ENCODE data around the gene OR7E24.
A peak's percentile ranks its signal among the peaks of the same experiment; 100 is the strongest.
"Not testable (repeated sequence)": the region's sequence is repeated elsewhere in the genome, so short reads cannot be mapped to it uniquely, and the experiment has no call there.

OR7E24 gene

DNA sequence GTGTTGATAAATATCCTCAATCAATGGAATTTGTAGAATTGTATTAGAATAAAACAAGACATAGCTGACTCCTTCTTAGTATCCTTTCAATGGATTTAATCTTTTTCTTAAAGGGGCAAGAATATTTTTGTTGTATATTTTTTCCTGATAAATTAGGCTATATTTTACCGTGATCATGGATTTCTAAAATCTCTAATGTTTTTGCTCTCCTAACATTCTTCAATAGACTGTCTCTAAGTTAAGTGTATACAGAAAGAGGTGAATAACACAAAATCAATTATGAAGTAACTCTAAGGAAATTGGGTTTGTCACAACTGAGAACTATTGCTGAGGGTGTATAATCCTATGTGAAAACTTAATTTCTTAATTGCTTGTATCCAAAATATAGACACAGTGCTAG is at the start of gene OR7E24:
OR7E24 (plus strand) TSS at position 301 of the 400 bp plus-strand sequence. CDS start 114 bp downstream, outside the sequence.
- H3K27me3 ChIP-seq (ENCODE audit: control insufficient read depth in 1 of 2, insufficient read depth in 2 of 2, low read length in 2 of 2), result no peaks in the 10 kb centered on the region
- no peak within 1 kb of the TSS for H3K9ac ChIP-seq (ENCODE audit: low read depth in 1 of 2, low read length in 2 of 2)
- H3K36me3 ChIP-seq (ENCODE audit: control insufficient read depth in 1 of 2, insufficient read depth in 2 of 2, low read length in 2 of 2), result no peaks in the 10 kb centered on the region
- H3K9me3 ChIP-seq (ENCODE audit: control insufficient read depth in 1 of 2, low read length in 2 of 2), result peaks cover 0 to 2% of the 10 kb centered on the region in 2 donors
- no peaks in the 10 kb centered on the region for H3K4me1 ChIP-seq (ENCODE audit: control insufficient read depth in 1 of 2, insufficient read depth in 2 of 2, low read length in 2 of 2)
- no peak within 1 kb of the TSS for H3K4me3 ChIP-seq (ENCODE audit: low read depth in 1 of 2, low read length in 2 of 2)
- H3K27ac ChIP-seq (ENCODE audit: low read depth, low read length), result no peak within 1 kb of the TSS

DNA sequence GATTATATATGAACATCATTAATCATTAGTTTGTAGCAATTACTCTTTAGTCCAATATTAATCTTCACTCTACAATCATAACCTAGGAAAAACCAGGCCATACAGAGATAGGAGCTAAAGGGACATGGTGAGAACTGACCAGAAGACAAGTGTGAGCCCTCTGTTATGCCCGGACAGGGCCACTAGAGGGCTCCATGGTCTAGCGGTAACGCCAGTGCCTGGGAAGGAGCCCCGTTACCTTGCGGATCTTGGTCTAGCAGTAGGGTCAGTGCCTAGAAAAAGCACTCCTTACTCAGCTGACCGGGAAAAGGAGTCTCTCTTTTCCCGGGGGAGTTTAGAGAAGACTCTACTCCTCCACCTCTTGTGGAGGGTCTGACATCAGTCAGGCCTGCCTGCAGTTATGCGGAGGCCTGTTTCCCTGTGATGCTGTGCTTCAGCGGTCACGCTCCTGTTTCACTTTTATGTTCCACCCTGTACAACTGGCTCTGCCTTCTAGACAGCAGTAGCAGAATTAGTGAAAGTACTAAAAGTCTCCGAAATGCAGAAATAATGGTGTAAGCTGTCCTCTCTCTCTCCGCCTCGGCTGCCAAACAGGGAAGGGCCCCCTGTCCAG is 45.1 kb upstream of the OR7E24 start:
- H3K36me3 ChIP-seq (ENCODE audit: control insufficient read depth in 1 of 2, insufficient read depth in 2 of 2, low read length in 2 of 2), result no peaks in the 10 kb centered on the region
- no peak overlapping the region for H3K27ac ChIP-seq (ENCODE audit: low read depth, low read length)
- H3K9me3 ChIP-seq (ENCODE audit: control insufficient read depth in 1 of 2, low read length in 2 of 2), result no peaks in the 10 kb centered on the region
- no peaks in the 10 kb centered on the region for H3K27me3 ChIP-seq (ENCODE audit: control insufficient read depth in 1 of 2, insufficient read depth in 2 of 2, low read length in 2 of 2)
- no peak overlapping the region for H3K9ac ChIP-seq (ENCODE audit: low read depth in 1 of 2, low read length in 2 of 2)
- peak overlapping the region in 1 of 2 donors; percentile 51 for H3K4me3 ChIP-seq (ENCODE audit: low read depth in 1 of 2, low read length in 2 of 2)
- no peaks in the 10 kb centered on the region for H3K4me1 ChIP-seq (ENCODE audit: control insufficient read depth in 1 of 2, insufficient read depth in 2 of 2, low read length in 2 of 2)

GRCh38 chr19:9219489-9219888 is 31.2 kb upstream of the OR7E24 start, which contains the start of gene OR7D4:
Gene OR7D4, minus strand, starts transcription at chr19:9219589. Its CDS starts 4,752 bp downstream, at chr19:9214837.
- Histone ChIP-seq H3K27ac (ENCODE audit: low read depth, low read length) (no peak within 1 kb of the TSS), H3K4me3 (ENCODE audit: low read depth in 1 of 2, low read length in 2 of 2) (no peak within 1 kb of the TSS), H3K4me1 (ENCODE audit: control insufficient read depth in 1 of 2, insufficient read depth in 2 of 2, low read length in 2 of 2) (no peaks in the 10 kb centered on the region), H3K9ac (ENCODE audit: low read depth in 1 of 2, low read length in 2 of 2) (no peak within 1 kb of the TSS), H3K27me3 (ENCODE audit: control insufficient read depth in 1 of 2, insufficient read depth in 2 of 2, low read length in 2 of 2) (no peaks in the 10 kb centered on the region), H3K9me3 (ENCODE audit: control insufficient read depth in 1 of 2, low read length in 2 of 2) (peaks cover 2 to 7% of the 10 kb centered on the region in 2 donors), H3K36me3 (ENCODE audit: control insufficient read depth in 1 of 2, insufficient read depth in 2 of 2, low read length in 2 of 2) (no peaks in the 10 kb centered on the region)

- H3K27ac ChIP-seq (ENCODE audit: low read depth, low read length), result no peak overlapping the region
- H3K9ac ChIP-seq (ENCODE audit: low read depth in 1 of 2, low read length in 2 of 2), result no peak overlapping the region
- H3K27me3 ChIP-seq (ENCODE audit: control insufficient read depth in 1 of 2, insufficient read depth in 2 of 2, low read length in 2 of 2), result no peaks in the 10 kb centered on the region
- H3K9me3 ChIP-seq (ENCODE audit: control insufficient read depth in 1 of 2, low read length in 2 of 2), result no peaks in the 10 kb centered on the region
- no peaks in the 10 kb centered on the region for H3K36me3 ChIP-seq (ENCODE audit: control insufficient read depth in 1 of 2, insufficient read depth in 2 of 2, low read length in 2 of 2)
- H3K4me3 ChIP-seq (ENCODE audit: low read depth in 1 of 2, low read length in 2 of 2), result no peak overlapping the region
- no peaks in the 10 kb centered on the region for H3K4me1 ChIP-seq (ENCODE audit: control insufficient read depth in 1 of 2, insufficient read depth in 2 of 2, low read length in 2 of 2)
These were observed 506 bp downstream of the OR7E24 start for GRCh38 chr19:9251236-9251635.

DNA sequence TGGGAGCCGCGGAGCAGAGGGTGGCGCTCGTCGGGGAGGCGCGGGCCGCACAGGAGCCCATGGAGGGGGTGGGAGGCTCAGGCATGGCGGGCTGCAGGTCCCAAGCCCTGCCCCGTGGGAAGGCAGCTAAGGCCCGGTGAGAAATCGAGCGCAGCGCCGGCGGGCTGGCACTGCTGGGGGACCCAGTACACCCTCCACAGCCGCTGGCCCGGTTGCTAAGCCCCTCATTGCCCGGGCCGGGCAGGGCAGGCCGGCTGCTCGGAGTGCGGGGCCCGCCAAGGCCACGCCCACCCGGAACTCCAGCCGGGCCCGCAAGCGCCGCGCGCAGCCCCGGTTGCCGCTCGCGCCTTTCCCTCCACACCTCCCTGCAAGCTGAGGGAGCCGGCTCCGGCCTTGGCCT is 32.8 kb downstream of the OR7E24 start:
- H3K27me3 ChIP-seq (ENCODE audit: control insufficient read depth in 1 of 2, insufficient read depth in 2 of 2, low read length in 2 of 2); H3K4me3 ChIP-seq (ENCODE audit: low read depth in 1 of 2, low read length in 2 of 2); H3K4me1 ChIP-seq (ENCODE audit: control insufficient read depth in 1 of 2, insufficient read depth in 2 of 2, low read length in 2 of 2); H3K36me3 ChIP-seq (ENCODE audit: control insufficient read depth in 1 of 2, insufficient read depth in 2 of 2, low read length in 2 of 2); H3K27ac ChIP-seq (ENCODE audit: low read depth, low read length); H3K9ac ChIP-seq (ENCODE audit: low read depth in 1 of 2, low read length in 2 of 2): not testable (repeated sequence)
- H3K9me3 ChIP-seq (ENCODE audit: control insufficient read depth in 1 of 2, low read length in 2 of 2), result peaks cover 8 to 11% of the 10 kb centered on the region in 2 donors

GRCh38 chr19:9289231-9289884 is 38.6 kb downstream of the OR7E24 start:
- Histone ChIP-seq H3K4me3 (ENCODE audit: low read depth in 1 of 2, low read length in 2 of 2) (no peak overlapping the region), H3K9ac (ENCODE audit: low read depth in 1 of 2, low read length in 2 of 2) (no peak overlapping the region), H3K4me1 (ENCODE audit: control insufficient read depth in 1 of 2, insufficient read depth in 2 of 2, low read length in 2 of 2) (no peaks in the 10 kb centered on the region), H3K36me3 (ENCODE audit: control insufficient read depth in 1 of 2, insufficient read depth in 2 of 2, low read length in 2 of 2) (peaks cover 5 to 10% of the 10 kb centered on the region in 2 donors), H3K27ac (ENCODE audit: low read depth, low read length) (no peak overlapping the region), H3K9me3 (ENCODE audit: control insufficient read depth in 1 of 2, low read length in 2 of 2) (peaks cover 21 to 55% of the 10 kb centered on the region in 2 donors), H3K27me3 (ENCODE audit: control insufficient read depth in 1 of 2, insufficient read depth in 2 of 2, low read length in 2 of 2) (no peaks in the 10 kb centered on the region)

DNA sequence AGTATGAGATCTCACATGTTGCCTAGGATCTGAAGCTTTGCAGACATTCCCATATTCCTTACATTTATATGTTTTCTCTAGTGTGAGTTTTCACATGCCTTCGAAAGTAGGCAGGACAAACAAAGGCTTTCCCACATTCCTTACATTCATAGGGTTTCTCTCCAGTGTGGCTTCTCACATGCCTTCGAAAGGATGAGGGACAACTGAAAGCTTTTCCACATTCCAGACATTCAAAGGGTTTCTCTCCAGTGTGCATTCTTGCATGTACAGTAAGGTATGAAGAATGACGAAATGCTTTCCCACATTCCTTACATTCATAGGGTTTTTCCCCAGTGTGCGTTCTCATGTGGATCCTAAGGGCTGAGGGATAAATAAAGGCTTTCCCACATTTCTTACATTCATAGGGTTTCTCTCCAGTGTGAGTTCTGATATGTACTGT is 44.7 kb downstream of the OR7E24 start:
- Histone ChIP-seq H3K4me3 (ENCODE audit: low read depth in 1 of 2, low read length in 2 of 2) (peak overlapping the region; percentile 27 to 34), H3K4me1 (ENCODE audit: control insufficient read depth in 1 of 2, insufficient read depth in 2 of 2, low read length in 2 of 2) (no peaks in the 10 kb centered on the region), H3K36me3 (ENCODE audit: control insufficient read depth in 1 of 2, insufficient read depth in 2 of 2, low read length in 2 of 2) (peaks cover 45 to 51% of the 10 kb centered on the region in 2 donors), H3K27me3 (ENCODE audit: control insufficient read depth in 1 of 2, insufficient read depth in 2 of 2, low read length in 2 of 2) (no peaks in the 10 kb centered on the region), H3K9ac (ENCODE audit: low read depth in 1 of 2, low read length in 2 of 2) (no peak overlapping the region), H3K27ac (ENCODE audit: low read depth, low read length) (no peak overlapping the region), H3K9me3 (ENCODE audit: control insufficient read depth in 1 of 2, low read length in 2 of 2) (peaks cover 51 to 81% of the 10 kb centered on the region in 2 donors)

DNA sequence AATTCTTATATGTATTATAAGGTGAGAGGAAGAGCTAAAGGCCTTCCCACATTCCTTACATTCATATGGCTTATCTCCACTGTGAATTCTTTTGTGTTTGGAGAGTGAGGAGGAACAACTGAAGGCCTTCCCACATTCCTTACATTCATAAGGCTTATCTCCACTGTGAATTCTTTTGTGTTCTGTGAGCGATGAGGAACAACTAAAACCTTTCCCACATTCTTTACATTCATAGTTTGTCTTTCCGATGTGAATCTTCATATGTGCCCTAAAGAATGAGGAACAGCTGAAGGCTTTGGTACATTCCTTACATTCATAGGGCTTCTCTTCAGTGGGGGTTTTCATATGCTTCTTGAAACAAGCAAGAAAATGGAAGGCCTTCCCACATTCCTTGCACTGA is 45.6 kb downstream of the OR7E24 start:
- peak overlapping the region in 1 of 2 donors; percentile 34 for H3K4me3 ChIP-seq (ENCODE audit: low read depth in 1 of 2, low read length in 2 of 2)
- peaks cover 57 to 83% of the 10 kb centered on the region in 2 donors for H3K9me3 ChIP-seq (ENCODE audit: control insufficient read depth in 1 of 2, low read length in 2 of 2)

More for the DNA sequence above, 45.6 kb downstream of the OR7E24 start:
- Histone ChIP-seq H3K27ac (ENCODE audit: low read depth, low read length) (no peak overlapping the region), H3K27me3 (ENCODE audit: control insufficient read depth in 1 of 2, insufficient read depth in 2 of 2, low read length in 2 of 2) (no peaks in the 10 kb centered on the region), H3K9ac (ENCODE audit: low read depth in 1 of 2, low read length in 2 of 2) (no peak overlapping the region), H3K36me3 (ENCODE audit: control insufficient read depth in 1 of 2, insufficient read depth in 2 of 2, low read length in 2 of 2) (peaks cover 54 to 60% of the 10 kb centered on the region in 2 donors), H3K4me1 (ENCODE audit: control insufficient read depth in 1 of 2, insufficient read depth in 2 of 2, low read length in 2 of 2) (no peaks in the 10 kb centered on the region)
